Activated CD4-positive, alpha-beta T cell treated with anti-CD3 and anti-CD28 coated beads for 36 hours (primary cell): ENCODE results near the gene GCGR. TPM values are rescaled to one million over a fixed set of nuclear protein-coding genes. Genes with fewer than 3 reads are reported as not detected.
A peak's percentile ranks its signal among the peaks of the same experiment; 100 is the strongest.
"Not testable (repeated sequence)": the region's sequence is repeated elsewhere in the genome, so short reads cannot be mapped to it uniquely, and the experiment has no call there.

Experiments used
- ATAC-seq: fragments of 200-7000 bp; cut with Tn5 transposase; one replicate; pipeline ENCODE4 v1.10.0; 2021; ENCODE audit warnings: mild to moderate bottlenecking, moderate library complexity
- CTCF ChIA-PET: fragments of 350-600 bp; sonication (Branson Sonifier 250); formaldehyde crosslinking; loops from one replicate; lab custom pipeline; 2021; ENCODE audit warnings: antibody characterized with exemption; lab: Charles Lee
- POLR2A ChIA-PET: fragments of 350-600 bp; sonication (Branson Sonifier 250); formaldehyde crosslinking; loops from one replicate; lab custom pipeline; 2021; ENCODE audit warnings: antibody characterized with exemption, inconsistent platforms; lab: Charles Lee
- DNase-seq: peaks from one replicate; pipeline ENCODE4 v3.0.0-alpha.2; 2020
- H3K27ac Mint-ChIP-seq: one replicate; pipeline ENCODE4 v1.8.0; 2021; ENCODE audit warnings: mixed read lengths
- H3K27me3 Mint-ChIP-seq: one replicate; pipeline ENCODE4 v1.8.0; 2021; ENCODE audit warnings: mixed read lengths
- H3K36me3 Mint-ChIP-seq: one replicate; pipeline ENCODE4 v1.8.0; 2021; ENCODE audit warnings: low read depth, mixed read lengths
- H3K4me1 Mint-ChIP-seq: one replicate; pipeline ENCODE4 v1.8.0; 2021; ENCODE audit warnings: mixed read lengths
- H3K4me3 Mint-ChIP-seq: one replicate; pipeline ENCODE4 v1.8.0; 2021; ENCODE audit warnings: mild to moderate bottlenecking, moderate library complexity, mixed read lengths
- H3K9me3 Mint-ChIP-seq: one replicate; pipeline ENCODE4 v1.8.0; 2021; ENCODE audit warnings: low read depth, mixed read lengths
- intact Hi-C, 2 experiments: fragments of 100-400 bp; cut with DNase I in 1 of 2; cut with micrococcal nuclease in 1 of 2; formaldehyde crosslinking; loops; one replicate each; pipeline versions ENCODE4 v1.14.2 to v1.15.1; 2022 to 2024; cut with DNase I, micrococcal nuclease
- total RNA-seq, 2 experiments: library from RNA; stranded (reverse); gene quantifications; one replicate each; pipeline ENCODE4 v1.2.3, GENCODE V29; 2021

Gene GCGR
- total RNA-seq, 2 experiments from 2014 or later = not detected

GRCh38 chr17:81834831-81835267 lies 30.9 kb downstream of the GCGR start, which contains the start of gene PPP1R27:
TSS of gene PPP1R27 (minus strand) at chr17:81835050. CDS start at chr17:81834953, 97 bp downstream.
- DNase-seq = no peak
- intact Hi-C loops = loop anchor here in 1 of 2 experiments (5.0 kb wide), 1 partner anchor 102 kb away; the partner anchor contains the start of gene PYCR1
- Mint-ChIP-seq H3K4me3 (peak within 1 kb of the TSS; percentile 84), H3K36me3 (peaks cover 4% of the 10 kb centered on the region), H3K27ac (peak within 1 kb of the TSS; percentile 85), H3K27me3 (no peaks in the 10 kb centered on the region), H3K9me3 (no peaks in the 10 kb centered on the region), H3K4me1 (peaks cover 17% of the 10 kb centered on the region)
- no peak for ATAC-seq
- ChIA-PET POLR2A (no interaction called here), CTCF (no interaction called here)

GRCh38 chr17:81837641-81838040 lies 33.7 kb downstream of the GCGR start:
- Mint-ChIP-seq H3K4me1 (peaks cover 2% of the 10 kb centered on the region), H3K36me3 (no peaks in the 10 kb centered on the region), H3K4me3 (no peak overlapping the region), H3K27ac (no peak overlapping the region), H3K27me3 (no peaks in the 10 kb centered on the region), H3K9me3 (no peaks in the 10 kb centered on the region)
- ChIA-PET CTCF (no interaction called here), POLR2A (no interaction called here)
- ATAC-seq (no peak), DNase-seq (no peak)
- intact Hi-C loops = no loop called here

- H3K4me1 Mint-ChIP-seq = peaks cover 2% of the 10 kb centered on the region
- no peak overlapping the region for H3K4me3 Mint-ChIP-seq
- DNase-seq = no peak
- POLR2A ChIA-PET = no interaction called here
- H3K36me3 Mint-ChIP-seq = peaks cover 8% of the 10 kb centered on the region
- no peak overlapping the region for H3K27ac Mint-ChIP-seq
- CTCF ChIA-PET = no interaction called here
- no peaks in the 10 kb centered on the region for H3K9me3 Mint-ChIP-seq
- ATAC-seq = no peak
- no peaks in the 10 kb centered on the region for H3K27me3 Mint-ChIP-seq
- intact Hi-C loops = no loop called here
Measured at GRCh38 chr17:81838753-81839255, 34.9 kb downstream of the GCGR start.

GRCh38 chr17:81839301-81839700 lies 35.4 kb downstream of the GCGR start:
- ChIA-PET CTCF (no interaction called here), POLR2A (no interaction called here)
- Mint-ChIP-seq H3K9me3 (no peaks in the 10 kb centered on the region), H3K4me1 (peaks cover 2% of the 10 kb centered on the region), H3K4me3 (no peak overlapping the region), H3K27ac (no peak overlapping the region), H3K36me3 (peaks cover 10% of the 10 kb centered on the region), H3K27me3 (no peaks in the 10 kb centered on the region)
- DNase-seq (no peak), ATAC-seq (no peak)
- intact Hi-C loops = no loop called here

- DNase-seq, H3K4me1 Mint-ChIP-seq, ATAC-seq, CTCF ChIA-PET, H3K27me3 Mint-ChIP-seq, H3K9me3 Mint-ChIP-seq, H3K4me3 Mint-ChIP-seq, intact Hi-C loops, H3K27ac Mint-ChIP-seq: not testable (repeated sequence)
- POLR2A ChIA-PET = interaction anchor here (0.6 kb wide), 1 partner anchor 45 kb away, joined by 4 read pairs; no protein-coding TSS in a partner anchor
- peaks cover 16% of the 10 kb centered on the region for H3K36me3 Mint-ChIP-seq
Measured at GRCh38 chr17:81840059-81840458, 36.1 kb downstream of the GCGR start.

- DNase-seq (no peak), ATAC-seq (no peak)
- Mint-ChIP-seq H3K27ac (no peak overlapping the region), H3K36me3 (peaks cover 22% of the 10 kb centered on the region), H3K4me3 (no peak overlapping the region), H3K9me3 (no peaks in the 10 kb centered on the region), H3K27me3 (no peaks in the 10 kb centered on the region), H3K4me1 (no peaks in the 10 kb centered on the region)
- intact Hi-C loops = no loop called here
- ChIA-PET CTCF (no interaction called here), POLR2A (interaction anchor here (0.6 to 1.1 kb wide), 2 partner anchors 21 to 264 kb away, joined by 3 to 4 read pairs; no protein-coding TSS in a partner anchor)
Measured at GRCh38 chr17:81840826-81841778, 37.2 kb downstream of the GCGR start.

- DNase-seq (no peak), ATAC-seq (no peak)
- Mint-ChIP-seq H3K4me3 (no peak overlapping the region), H3K9me3 (no peaks in the 10 kb centered on the region), H3K4me1 (no peaks in the 10 kb centered on the region), H3K36me3 (peaks cover 28% of the 10 kb centered on the region), H3K27me3 (no peaks in the 10 kb centered on the region), H3K27ac (no peak overlapping the region)
- intact Hi-C loops = no loop called here
- ChIA-PET CTCF (no interaction called here), POLR2A (interaction anchor here (0.6 to 1.1 kb wide), 2 partner anchors 20 to 265 kb away, joined by 3 to 4 read pairs; no protein-coding TSS in a partner anchor)
Measured at GRCh38 chr17:81841866-81842265, 37.9 kb downstream of the GCGR start.

- no peaks in the 10 kb centered on the region for H3K9me3 Mint-ChIP-seq
- H3K27me3 Mint-ChIP-seq = no peaks in the 10 kb centered on the region
- no peaks in the 10 kb centered on the region for H3K4me1 Mint-ChIP-seq
- H3K4me3 Mint-ChIP-seq = no peak overlapping the region
- peaks cover 32% of the 10 kb centered on the region for H3K36me3 Mint-ChIP-seq
- DNase-seq = no peak
- ChIA-PET CTCF (interaction anchor here (1.0 kb wide), 1 partner anchor 19 kb away, joined by 6 read pairs; no protein-coding TSS in a partner anchor), POLR2A (no interaction called here)
- intact Hi-C loops = no loop called here
- no peak for ATAC-seq
- no peak overlapping the region for H3K27ac Mint-ChIP-seq
Measured at GRCh38 chr17:81842378-81842724, 38.4 kb downstream of the GCGR start.

- no peak for ATAC-seq
- Mint-ChIP-seq H3K27me3 (no peaks in the 10 kb centered on the region), H3K4me1 (no peaks in the 10 kb centered on the region), H3K9me3 (no peaks in the 10 kb centered on the region), H3K4me3 (no peak overlapping the region), H3K36me3 (peaks cover 32% of the 10 kb centered on the region), H3K27ac (no peak overlapping the region)
- intact Hi-C loops = no loop called here
- ChIA-PET CTCF (interaction anchor here (1.0 kb wide), 1 partner anchor 18 kb away, joined by 6 read pairs; no protein-coding TSS in a partner anchor), POLR2A (interaction anchor here (0.7 kb wide), 1 partner anchor 739 kb away, joined by 4 read pairs; no protein-coding TSS in a partner anchor)
- DNase-seq = no peak
Measured at GRCh38 chr17:81842725-81843504, 39.0 kb downstream of the GCGR start.

GRCh38 chr17:81843713-81844326 lies 39.9 kb downstream of the GCGR start:
- CTCF ChIA-PET = no interaction called here

More at GRCh38 chr17:81843713-81844326, 39.9 kb downstream of the GCGR start:
- Mint-ChIP-seq H3K27ac (no peak overlapping the region), H3K36me3 (peaks cover 34% of the 10 kb centered on the region), H3K4me3 (no peak overlapping the region), H3K4me1 (no peaks in the 10 kb centered on the region), H3K27me3 (no peaks in the 10 kb centered on the region), H3K9me3 (no peaks in the 10 kb centered on the region)
- ATAC-seq (no peak), DNase-seq (no peak)
- POLR2A ChIA-PET = interaction anchor here (0.7 kb wide), 1 partner anchor 740 kb away, joined by 4 read pairs; no protein-coding TSS in a partner anchor
- intact Hi-C loops = no loop called here
